ENCODE data around the gene FAM222A.

- TF ChIP-seq CTCF (IDR thresholded peaks at IDR 0.05): no peak
- no peak for TF ChIP-seq CREB1 (CRISPR knock-in tag; IDR thresholded peaks at IDR 0.05)
- no peak for TF ChIP-seq CBFB (CRISPR knock-in tag; IDR thresholded peaks at IDR 0.05; ENCODE audit: low read depth)
- no peak for TF ChIP-seq ZNF317 (CRISPR knock-in tag; IDR thresholded peaks at IDR 0.05; ENCODE audit: borderline replicate concordance, low read depth)
- TF ChIP-seq JUN (CRISPR knock-in tag; IDR thresholded peaks at IDR 0.05): no peak
- TF ChIP-seq, protein P1, sequence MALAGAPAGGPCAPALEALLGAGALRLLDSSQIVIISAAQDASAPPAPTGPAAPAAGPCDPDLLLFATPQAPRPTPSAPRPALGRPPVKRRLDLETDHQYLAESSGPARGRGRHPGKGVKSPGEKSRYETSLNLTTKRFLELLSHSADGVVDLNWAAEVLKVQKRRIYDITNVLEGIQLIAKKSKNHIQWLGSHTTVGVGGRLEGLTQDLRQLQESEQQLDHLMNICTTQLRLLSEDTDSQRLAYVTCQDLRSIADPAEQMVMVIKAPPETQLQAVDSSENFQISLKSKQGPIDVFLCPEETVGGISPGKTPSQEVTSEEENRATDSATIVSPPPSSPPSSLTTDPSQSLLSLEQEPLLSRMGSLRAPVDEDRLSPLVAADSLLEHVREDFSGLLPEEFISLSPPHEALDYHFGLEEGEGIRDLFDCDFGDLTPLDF (CRISPR knock-in tag; IDR thresholded peaks at IDR 0.05): no peak
- no peak for TF ChIP-seq ZNF121 (CRISPR knock-in tag; IDR thresholded peaks at IDR 0.05)
- TF ChIP-seq ETV6 (CRISPR knock-in tag; IDR thresholded peaks at IDR 0.05): no peak
- no peak for TF ChIP-seq STAT6 (CRISPR knock-in tag; conservative IDR thresholded peaks at IDR 0.05; ENCODE audit: low read depth)
- no peak for TF ChIP-seq FOXJ3 (CRISPR knock-in tag; IDR thresholded peaks at IDR 0.05; ENCODE audit: borderline replicate concordance)
Observed at GRCh38 chr12:109800536-109800935, 86.9 kb downstream of the FAM222A start.

All from WTC11 (cell line).